Fibroblast of lung (primary cell): ENCODE measurements around the gene VPS35L.

ENCODE experiments used
- CTCF ChIP-seq, 2 donors: IDR thresholded peaks in 1 of 2; conservative IDR thresholded peaks in 1 of 2; 1 replicate in 1 of 2; 2 replicates in 1 of 2; pipeline ENCODE4 v1.5.1; 2011 to 2012; ENCODE audit warnings: low read length in 2 of 2, control low read depth in 1 of 2, inconsistent platforms in 1 of 2, low read depth in 1 of 2, mild to moderate bottlenecking in 1 of 2
- EZH2 ChIP-seq: IDR thresholded peaks from 2 replicates; pipeline ENCODE4 v1.5.1; 2012; ENCODE audit warnings: low read length, control low read depth, mild to moderate bottlenecking; ENCODE audit errors: missing control alignments

GRCh38 chr16:19555186-19555937 is at the start of gene VPS35L:
- peak; percentile 46 to 70 for TF ChIP-seq CTCF (conservative IDR thresholded peaks at IDR 0.05 in 1 of 2, IDR thresholded peaks at IDR 0.05 in 1 of 2; ENCODE audit: low read depth in 1 of 2, low read length in 2 of 2)
- no peak for TF ChIP-seq EZH2
